ENCODE measurements around the gene ERMARD.

- TF ChIP-seq CTCF (IDR thresholded peaks at IDR 0.05; ENCODE audit: insufficient read depth, low read length, poor library complexity, severe bottlenecking) = no peak
- no peak for TF ChIP-seq EZH2phosphoT487 (conservative IDR thresholded peaks at IDR 0.05; ENCODE audit: low read length)
Observed at GRCh38 chr6:169816054-169816453, 64.6 kb downstream of the ERMARD start.
